Measurements from ENCODE around the gene APMAP.
"Not testable (repeated sequence)": the region's sequence is repeated elsewhere in the genome, so short reads cannot be mapped to it uniquely, and the experiment has no call there.

DNA sequence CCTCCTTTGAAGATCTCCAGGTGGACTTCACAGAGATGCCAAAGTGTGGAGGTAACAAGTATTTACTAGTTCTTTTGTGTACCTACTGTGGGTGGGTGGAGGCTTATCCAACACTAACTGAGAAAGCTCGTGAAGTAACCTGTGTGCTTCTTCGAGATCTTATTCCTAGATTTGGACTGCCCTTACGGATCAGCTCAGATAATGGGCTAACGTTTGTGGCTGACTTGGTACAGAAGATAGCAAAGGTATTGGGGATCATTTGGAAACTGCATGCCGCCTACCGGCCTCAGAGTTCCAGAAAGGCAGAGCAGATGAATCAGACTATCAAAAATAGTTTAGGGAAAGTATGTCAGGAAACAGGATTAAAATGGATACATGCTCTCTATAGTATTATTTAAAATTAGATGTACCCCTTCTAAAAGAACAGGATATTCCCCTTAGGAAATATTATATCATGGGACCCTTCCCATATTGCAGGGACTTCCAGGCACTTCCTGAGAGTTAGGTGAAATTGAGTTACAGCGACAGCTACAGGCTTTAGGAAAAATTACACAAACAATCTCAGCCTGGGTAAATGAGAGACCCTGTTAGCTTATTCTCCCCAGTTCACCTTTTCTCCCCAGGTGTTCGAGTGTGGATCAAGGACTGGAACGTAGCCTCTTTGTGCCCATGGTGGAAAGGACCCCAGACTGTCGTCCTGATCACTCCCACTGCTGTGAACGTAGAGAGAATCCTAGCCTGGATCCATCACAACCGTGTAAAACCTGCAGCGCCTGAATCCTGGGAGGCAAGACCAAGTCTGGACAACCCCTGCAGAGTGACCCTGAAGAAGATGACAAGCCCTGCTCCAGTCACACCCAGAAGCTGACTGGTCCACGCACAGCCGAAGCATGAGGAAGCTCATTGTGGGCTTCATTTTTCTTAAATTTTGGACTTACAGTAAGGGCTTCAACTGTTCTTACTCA is 61.5 kb downstream of the APMAP start:
- TF ChIP-seq, protein P1, sequence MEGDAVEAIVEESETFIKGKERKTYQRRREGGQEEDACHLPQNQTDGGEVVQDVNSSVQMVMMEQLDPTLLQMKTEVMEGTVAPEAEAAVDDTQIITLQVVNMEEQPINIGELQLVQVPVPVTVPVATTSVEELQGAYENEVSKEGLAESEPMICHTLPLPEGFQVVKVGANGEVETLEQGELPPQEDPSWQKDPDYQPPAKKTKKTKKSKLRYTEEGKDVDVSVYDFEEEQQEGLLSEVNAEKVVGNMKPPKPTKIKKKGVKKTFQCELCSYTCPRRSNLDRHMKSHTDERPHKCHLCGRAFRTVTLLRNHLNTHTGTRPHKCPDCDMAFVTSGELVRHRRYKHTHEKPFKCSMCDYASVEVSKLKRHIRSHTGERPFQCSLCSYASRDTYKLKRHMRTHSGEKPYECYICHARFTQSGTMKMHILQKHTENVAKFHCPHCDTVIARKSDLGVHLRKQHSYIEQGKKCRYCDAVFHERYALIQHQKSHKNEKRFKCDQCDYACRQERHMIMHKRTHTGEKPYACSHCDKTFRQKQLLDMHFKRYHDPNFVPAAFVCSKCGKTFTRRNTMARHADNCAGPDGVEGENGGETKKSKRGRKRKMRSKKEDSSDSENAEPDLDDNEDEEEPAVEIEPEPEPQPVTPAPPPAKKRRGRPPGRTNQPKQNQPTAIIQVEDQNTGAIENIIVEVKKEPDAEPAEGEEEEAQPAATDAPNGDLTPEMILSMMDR (tag by site-specific recombination; IDR thresholded peaks at IDR 0.05), result not testable (repeated sequence)
- TF ChIP-seq, protein P2, sequence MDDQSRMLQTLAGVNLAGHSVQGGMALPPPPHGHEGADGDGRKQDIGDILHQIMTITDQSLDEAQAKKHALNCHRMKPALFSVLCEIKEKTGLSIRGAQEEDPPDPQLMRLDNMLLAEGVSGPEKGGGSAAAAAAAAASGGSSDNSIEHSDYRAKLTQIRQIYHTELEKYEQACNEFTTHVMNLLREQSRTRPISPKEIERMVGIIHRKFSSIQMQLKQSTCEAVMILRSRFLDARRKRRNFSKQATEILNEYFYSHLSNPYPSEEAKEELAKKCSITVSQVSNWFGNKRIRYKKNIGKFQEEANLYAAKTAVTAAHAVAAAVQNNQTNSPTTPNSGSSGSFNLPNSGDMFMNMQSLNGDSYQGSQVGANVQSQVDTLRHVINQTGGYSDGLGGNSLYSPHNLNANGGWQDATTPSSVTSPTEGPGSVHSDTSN (CRISPR knock-in tag; IDR thresholded peaks at IDR 0.05), result not testable (repeated sequence)
- not testable (repeated sequence) for TF ChIP-seq ZNF174, ZNF664, ZSCAN16 (tag by site-specific recombination; IDR thresholded peaks at IDR 0.05)

All from HEK293 (cell line).